K562 (cell line): ENCODE results near the gene WDR88. TPM values are rescaled to one million over a fixed set of nuclear protein-coding genes. Genes with fewer than 3 reads are reported as not detected.
A peak's percentile ranks its signal among the peaks of the same experiment; 100 is the strongest.

Experiments
- CHD7 ChIP-seq: fragments of 200-600 bp; sonication (generic); IDR thresholded peaks from one replicate; pipeline ENCODE4 v1.6.1; 2012; ENCODE audit warnings: mild to moderate bottlenecking, low read depth, low read length, inconsistent platforms
- DACH1 ChIP-seq: fragments of 450-650 bp; IDR thresholded peaks from 2 replicates; pipeline ENCODE4 v1.6.1; 2018; ENCODE audit not compliant: partially characterized antibody
- GABPB2 ChIP-seq: fragments of 250-450 bp; sonication (Bioruptor Pico); conservative IDR thresholded peaks from 2 replicates; pipeline ENCODE4 v1.5.1; 2021; ENCODE audit warnings: mild to moderate bottlenecking
- MEF2D ChIP-seq: conservative IDR thresholded peaks from 2 replicates; pipeline ENCODE4 v1.6.1; 2016; ENCODE audit warnings: low read depth, missing genetic modification characterization, missing compliant biosample characterization
- PHB2 ChIP-seq: fragments of 450-650 bp; IDR thresholded peaks from 2 replicates; pipeline ENCODE4 v1.6.1; 2017; ENCODE audit warnings: low read depth
- POLR2AphosphoS2 ChIP-seq: IDR thresholded peaks from 2 replicates; pipeline ENCODE4 v1.6.1; 2012; ENCODE audit warnings: low read length, improper control_type of control experiment
- RBBP5 ChIP-seq: fragments of 200-600 bp; sonication (generic); IDR thresholded peaks from 2 replicates; pipeline ENCODE4 v1.6.1; 2012; ENCODE audit warnings: borderline replicate concordance, mild to moderate bottlenecking, low read length, control low read depth, inconsistent platforms; ENCODE audit not compliant: insufficient read depth, poor library complexity, severe bottlenecking
- SUPT5H ChIP-seq: fragments of 450-650 bp; IDR thresholded peaks from 2 replicates; pipeline ENCODE4 v1.6.1; 2016
- ZNF175 ChIP-seq: fragments of 200-800 bp; sonication (Bioruptor generic); IDR thresholded peaks from 2 replicates; pipeline ENCODE4 v1.6.1; 2016; ENCODE audit warnings: low read depth, mild to moderate bottlenecking, missing genetic modification characterization, missing compliant biosample characterization
- ZNF785 ChIP-seq: fragments of 250-450 bp; sonication (Bioruptor Pico); IDR thresholded peaks from 2 replicates; pipeline ENCODE4 v1.4.0; 2020; ENCODE audit warnings: mild to moderate bottlenecking
- polyA plus RNA-seq, 8 experiments: library from polyadenylated mRNA; depleted of rRNA in 4 of 8; stranded (reverse) in 5 of 8; unstranded in 3 of 8; fragments of >200 nt; fragmentation: Nextera tagmentation in 2 of 8; fragmentation: Illumina TruSeq in 1 of 8; extraction: Ambion mirVana in 2 of 8; extraction: Trizol in 1 of 8; gene quantifications; 2 replicates each; pipeline versions ENCODE4 v1.2.1 to v1.2.3, GENCODE V29; 2011 to 2014; ENCODE audit warnings: inconsistent platforms in 1 of 8, missing spikeins in 1 of 8
- total RNA-seq, 7 experiments: library from RNA; depleted of rRNA in 6 of 7; stranded (reverse); fragments of >200 nt in 6 of 7; fragmentation: Illumina TruSeq in 2 of 7; extraction: Trizol in 2 of 7; gene quantifications; 2 replicates each; pipeline versions ENCODE4 v1.2.1 to v1.2.3, GENCODE V29; 2011 to 2021; ENCODE audit warnings: low replicate concordance in 1 of 7
- TF ChIP-seq, protein P1 (sequence below): fragments of 450-650 bp; IDR thresholded peaks from 2 replicates; pipeline ENCODE4 v1.6.1; 2017; ENCODE audit warnings: antibody characterized with exemption
- TF ChIP-seq, protein P2 (sequence below): fragments of 250-450 bp; sonication (Bioruptor Pico); IDR thresholded peaks from 2 replicates; pipeline ENCODE4 v1.4.0; 2020; ENCODE audit warnings: mild to moderate bottlenecking, moderate library complexity

The WDR88 gene
- total and polyA plus RNA-seq, 9 of the 15 experiments (the other 6 are each of a cell fraction or from before 2014, with no cell fraction given): 0.03 to 0.04 TPM; not detected in 7

GRCh38 chr19:33100894-33101644 is 30.8 kb upstream of the WDR88 start (continued):
- TF ChIP-seq CHD7: no peak
- TF ChIP-seq POLR2AphosphoS2: no peak
- TF ChIP-seq, protein P1, sequence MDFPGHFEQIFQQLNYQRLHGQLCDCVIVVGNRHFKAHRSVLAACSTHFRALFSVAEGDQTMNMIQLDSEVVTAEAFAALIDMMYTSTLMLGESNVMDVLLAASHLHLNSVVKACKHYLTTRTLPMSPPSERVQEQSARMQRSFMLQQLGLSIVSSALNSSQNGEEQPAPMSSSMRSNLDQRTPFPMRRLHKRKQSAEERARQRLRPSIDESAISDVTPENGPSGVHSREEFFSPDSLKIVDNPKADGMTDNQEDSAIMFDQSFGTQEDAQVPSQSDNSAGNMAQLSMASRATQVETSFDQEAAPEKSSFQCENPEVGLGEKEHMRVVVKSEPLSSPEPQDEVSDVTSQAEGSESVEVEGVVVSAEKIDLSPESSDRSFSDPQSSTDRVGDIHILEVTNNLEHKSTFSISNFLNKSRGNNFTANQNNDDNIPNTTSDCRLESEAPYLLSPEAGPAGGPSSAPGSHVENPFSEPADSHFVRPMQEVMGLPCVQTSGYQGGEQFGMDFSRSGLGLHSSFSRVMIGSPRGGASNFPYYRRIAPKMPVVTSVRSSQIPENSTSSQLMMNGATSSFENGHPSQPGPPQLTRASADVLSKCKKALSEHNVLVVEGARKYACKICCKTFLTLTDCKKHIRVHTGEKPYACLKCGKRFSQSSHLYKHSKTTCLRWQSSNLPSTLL: no peak
- TF ChIP-seq PHB2: peak; percentile 53; the same call in 1 of the 2 replicates
- TF ChIP-seq ZNF785 (CRISPR knock-in tag): no peak
- TF ChIP-seq DACH1: no peak
- TF ChIP-seq RBBP5: no peak
- no peak for TF ChIP-seq SUPT5H
- TF ChIP-seq ZNF175: no peak
- no peak for TF ChIP-seq GABPB2 (CRISPR knock-in tag)
- TF ChIP-seq MEF2D (tag): peak; percentile 72
- TF ChIP-seq, protein P2, sequence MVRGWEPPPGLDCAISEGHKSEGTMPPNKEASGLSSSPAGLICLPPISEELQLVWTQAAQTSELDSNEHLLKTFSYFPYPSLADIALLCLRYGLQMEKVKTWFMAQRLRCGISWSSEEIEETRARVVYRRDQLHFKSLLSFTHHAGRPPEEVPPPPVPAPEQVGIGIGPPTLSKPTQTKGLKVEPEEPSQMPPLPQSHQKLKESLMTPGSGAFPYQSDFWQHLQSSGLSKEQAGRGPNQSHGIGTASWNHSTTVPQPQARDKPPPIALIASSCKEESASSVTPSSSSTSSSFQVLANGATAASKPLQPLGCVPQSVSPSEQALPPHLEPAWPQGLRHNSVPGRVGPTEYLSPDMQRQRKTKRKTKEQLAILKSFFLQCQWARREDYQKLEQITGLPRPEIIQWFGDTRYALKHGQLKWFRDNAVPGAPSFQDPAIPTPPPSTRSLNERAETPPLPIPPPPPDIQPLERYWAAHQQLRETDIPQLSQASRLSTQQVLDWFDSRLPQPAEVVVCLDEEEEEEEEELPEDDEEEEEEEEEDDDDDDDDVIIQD (CRISPR knock-in tag): no peak
